Measurements from ENCODE around the gene VSTM2L. TPM values are rescaled to one million over a fixed set of nuclear protein-coding genes. Genes with fewer than 3 reads are reported as not detected.

VSTM2L gene
- total RNA-seq, 3 donors from 2014 or later (not counting 1 experiment from before 2014, with no cell fraction given), result 0.18 TPM; not detected in 2

DNA sequence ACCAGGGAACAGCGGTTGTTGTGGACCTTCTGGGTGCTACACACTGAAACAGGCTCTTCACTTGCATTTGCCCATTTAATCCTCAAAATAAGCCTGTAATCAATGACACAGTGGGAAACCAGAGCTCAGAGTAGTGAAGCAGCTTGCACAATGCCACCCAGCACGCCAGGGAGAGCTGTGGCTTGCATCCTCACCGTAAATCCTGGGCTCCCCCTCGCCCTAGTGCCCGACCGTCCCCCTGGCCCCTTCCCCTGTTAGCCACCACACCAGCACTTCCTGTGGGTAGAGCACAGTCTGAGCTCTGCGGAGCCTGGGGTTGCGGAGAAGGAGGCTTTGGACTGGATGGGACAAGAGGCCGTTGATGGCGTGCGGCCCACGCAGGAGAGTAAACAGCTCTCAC, 14.5 kb downstream of the VSTM2L start:
- ATAC-seq (peak in 1 of 3 donors; percentile 19), DNase-seq (no peak)
- intact Hi-C loops (cut with micrococcal nuclease), result loop anchor here (5.0 kb wide), 1 partner anchor 75 kb away; no protein-coding TSS in a partner anchor
- 27% methylated on average over 9 of the region's 12 CpGs for WGBS (ENCODE audit: insufficient coverage)
- Histone ChIP-seq H3K9me3 (ENCODE audit: control insufficient read depth, insufficient read depth, low read length) (no peaks in the 10 kb centered on the region), H3K4me1 (ENCODE audit: control insufficient read depth, insufficient read depth, low read length) (peaks cover 13% of the 10 kb centered on the region), H3K27me3 (ENCODE audit: control insufficient read depth, insufficient read depth, low read length) (peaks cover 12% of the 10 kb centered on the region), H3K27ac (ENCODE audit: low read length) (no peak overlapping the region), H3K36me3 (ENCODE audit: control insufficient read depth, insufficient read depth, low read length) (no peaks in the 10 kb centered on the region), H3K4me3 (ENCODE audit: low read length) (no peak overlapping the region)
- no peaks in the 10 kb centered on the region for H3K9me3 Mint-ChIP-seq
- TF ChIP-seq, protein P1, sequence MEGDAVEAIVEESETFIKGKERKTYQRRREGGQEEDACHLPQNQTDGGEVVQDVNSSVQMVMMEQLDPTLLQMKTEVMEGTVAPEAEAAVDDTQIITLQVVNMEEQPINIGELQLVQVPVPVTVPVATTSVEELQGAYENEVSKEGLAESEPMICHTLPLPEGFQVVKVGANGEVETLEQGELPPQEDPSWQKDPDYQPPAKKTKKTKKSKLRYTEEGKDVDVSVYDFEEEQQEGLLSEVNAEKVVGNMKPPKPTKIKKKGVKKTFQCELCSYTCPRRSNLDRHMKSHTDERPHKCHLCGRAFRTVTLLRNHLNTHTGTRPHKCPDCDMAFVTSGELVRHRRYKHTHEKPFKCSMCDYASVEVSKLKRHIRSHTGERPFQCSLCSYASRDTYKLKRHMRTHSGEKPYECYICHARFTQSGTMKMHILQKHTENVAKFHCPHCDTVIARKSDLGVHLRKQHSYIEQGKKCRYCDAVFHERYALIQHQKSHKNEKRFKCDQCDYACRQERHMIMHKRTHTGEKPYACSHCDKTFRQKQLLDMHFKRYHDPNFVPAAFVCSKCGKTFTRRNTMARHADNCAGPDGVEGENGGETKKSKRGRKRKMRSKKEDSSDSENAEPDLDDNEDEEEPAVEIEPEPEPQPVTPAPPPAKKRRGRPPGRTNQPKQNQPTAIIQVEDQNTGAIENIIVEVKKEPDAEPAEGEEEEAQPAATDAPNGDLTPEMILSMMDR (IDR thresholded peaks at IDR 0.05), result no peak
- H3K4me1 Mint-ChIP-seq, result peaks cover 19 to 44% of the 10 kb centered on the region in 2 donors
- peaks cover 27 to 28% of the 10 kb centered on the region in 2 donors for H3K27me3 Mint-ChIP-seq (ENCODE audit: low read depth in 2 of 2)
- H3K4me3 Mint-ChIP-seq, result no peak overlapping the region
- H3K36me3 Mint-ChIP-seq, result no peaks in the 10 kb centered on the region
- H3K27ac Mint-ChIP-seq, result no peak overlapping the region

DNA sequence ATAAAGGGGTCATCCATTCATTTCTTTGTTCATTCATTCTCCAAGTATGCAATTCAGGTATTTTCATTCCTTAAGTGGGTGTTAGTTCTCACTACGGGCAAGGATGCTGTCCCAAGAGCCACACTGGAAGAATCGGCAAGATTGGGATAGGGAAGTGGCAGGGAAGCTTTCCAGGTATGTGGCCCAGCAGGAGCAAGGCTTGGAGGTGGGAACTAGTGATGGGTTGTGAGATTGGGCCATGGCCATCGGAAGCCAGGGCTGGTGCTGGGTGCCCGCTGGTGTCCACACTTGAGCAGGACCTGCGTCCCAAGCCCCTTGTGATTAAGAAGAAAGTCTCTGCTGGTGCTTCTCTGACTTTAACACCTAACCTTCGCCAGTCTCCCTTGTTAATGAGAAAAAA, 15.1 kb downstream of the VSTM2L start:
- intact Hi-C loops (cut with micrococcal nuclease), result loop anchor here (5.0 kb wide), 1 partner anchor 74 kb away; no protein-coding TSS in a partner anchor
- no peak for ATAC-seq

DNA sequence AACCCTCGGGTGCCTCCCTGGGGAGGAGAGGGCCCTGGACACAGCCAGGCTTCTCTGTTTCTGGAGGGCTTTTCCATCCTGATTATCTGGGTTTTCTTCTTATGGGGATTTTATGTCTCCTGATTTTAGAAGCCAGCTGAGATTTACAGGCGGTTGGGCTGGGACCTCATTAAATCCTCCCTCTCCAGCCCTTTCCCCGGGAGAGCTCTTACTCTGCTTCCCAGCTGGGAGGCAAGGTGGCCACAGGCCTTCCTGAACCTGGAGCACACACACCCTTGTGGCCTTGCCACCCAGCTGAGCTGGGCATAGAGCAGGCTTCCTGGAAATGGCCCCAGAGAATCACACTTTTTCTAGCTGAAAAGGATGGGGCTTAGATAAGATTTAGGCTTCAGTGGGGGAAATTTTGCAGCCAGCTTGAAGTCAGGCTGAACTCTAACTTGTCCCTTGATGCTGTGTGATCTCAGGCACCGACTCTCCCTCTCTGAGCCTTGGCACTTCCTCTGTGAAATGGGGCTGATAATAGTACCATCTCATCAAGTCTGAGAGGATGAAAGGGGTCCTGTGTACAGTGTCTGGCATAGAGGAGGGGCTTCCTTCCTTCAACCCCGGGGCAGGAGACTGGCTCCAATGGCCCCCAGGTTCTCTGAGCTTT, 16.6 kb downstream of the VSTM2L start:
- intact Hi-C loops (cut with micrococcal nuclease), result loop anchor here (5.0 kb wide), 1 partner anchor 73 kb away; no protein-coding TSS in a partner anchor
- Histone ChIP-seq H3K27me3 (ENCODE audit: control insufficient read depth, insufficient read depth, low read length) (peaks cover 10% of the 10 kb centered on the region), H3K4me3 (ENCODE audit: low read length) (no peak overlapping the region), H3K4me1 (ENCODE audit: control insufficient read depth, insufficient read depth, low read length) (peaks cover 10% of the 10 kb centered on the region), H3K9me3 (ENCODE audit: control insufficient read depth, insufficient read depth, low read length) (no peaks in the 10 kb centered on the region), H3K27ac (ENCODE audit: low read length) (no peak overlapping the region), H3K36me3 (ENCODE audit: control insufficient read depth, insufficient read depth, low read length) (no peaks in the 10 kb centered on the region)
- Mint-ChIP-seq H3K4me1 (peaks cover 12 to 27% of the 10 kb centered on the region in 2 donors), H3K4me3 (no peak overlapping the region), H3K27me3 (ENCODE audit: low read depth in 2 of 2) (peaks cover 12 to 18% of the 10 kb centered on the region in 2 donors), H3K27ac (no peak overlapping the region), H3K36me3 (no peaks in the 10 kb centered on the region), H3K9me3 (no peaks in the 10 kb centered on the region)
- DNase-seq, result no peak
- no peak for ATAC-seq
- TF ChIP-seq, protein P1 (IDR thresholded peaks at IDR 0.05), result no peak
- 65% methylated on average over 5 of the region's 5 CpGs for WGBS (ENCODE audit: insufficient coverage)

More for the DNA sequence above, 15.1 kb downstream of the VSTM2L start:
- H3K36me3 Mint-ChIP-seq, result no peaks in the 10 kb centered on the region
- Histone ChIP-seq H3K4me3 (ENCODE audit: low read length) (no peak overlapping the region), H3K9me3 (ENCODE audit: control insufficient read depth, insufficient read depth, low read length) (no peaks in the 10 kb centered on the region), H3K27me3 (ENCODE audit: control insufficient read depth, insufficient read depth, low read length) (peaks cover 12% of the 10 kb centered on the region), H3K36me3 (ENCODE audit: control insufficient read depth, insufficient read depth, low read length) (no peaks in the 10 kb centered on the region), H3K27ac (ENCODE audit: low read length) (no peak overlapping the region), H3K4me1 (ENCODE audit: control insufficient read depth, insufficient read depth, low read length) (peaks cover 13% of the 10 kb centered on the region)
- peaks cover 19 to 38% of the 10 kb centered on the region in 2 donors for H3K4me1 Mint-ChIP-seq
- H3K27me3 Mint-ChIP-seq (ENCODE audit: low read depth in 2 of 2), result peaks cover 21 to 26% of the 10 kb centered on the region in 2 donors
- TF ChIP-seq, protein P1 (IDR thresholded peaks at IDR 0.05), result no peak
- H3K27ac Mint-ChIP-seq, result no peak overlapping the region
- no peak for DNase-seq
- 92% methylated on average over 6 of the region's 6 CpGs for WGBS (ENCODE audit: insufficient coverage)
- no peak overlapping the region for H3K4me3 Mint-ChIP-seq
- H3K9me3 Mint-ChIP-seq, result no peaks in the 10 kb centered on the region
